ENCODE results near the gene DAPK3.
"Not testable (repeated sequence)": the region's sequence is repeated elsewhere in the genome, so short reads cannot be mapped to it uniquely, and the experiment has no call there.

DAPK3 gene

GRCh38 chr19:3970808-3971598 lies at the start of gene DAPK3:
DAPK3 (minus strand) TSS chr19:3971099; CDS start chr19:3969735, 1,364 bp downstream.
- DNase-seq (ENCODE audit: low read depth, low spot score) = peak; percentile 93

- no peak for DNase-seq (ENCODE audit: low read depth, low spot score)
Observed at GRCh38 chr19:4019578-4019977, 48.7 kb upstream of the DAPK3 start.

- no peak for DNase-seq (ENCODE audit: low read depth, low spot score)
Observed at GRCh38 chr19:4018775-4019504, 48.0 kb upstream of the DAPK3 start.

GRCh38 chr19:4018140-4018613 lies 47.3 kb upstream of the DAPK3 start:
- no peak for DNase-seq (ENCODE audit: low read depth, low spot score)

- no peak for DNase-seq (ENCODE audit: low read depth, low spot score)
Observed at GRCh38 chr19:4016903-4017638, 46.2 kb upstream of the DAPK3 start.

- no peak for DNase-seq (ENCODE audit: low read depth, low spot score)
Observed at GRCh38 chr19:4016486-4016885, 45.6 kb upstream of the DAPK3 start.

GRCh38 chr19:4015705-4016402 lies 45.0 kb upstream of the DAPK3 start:
- DNase-seq (ENCODE audit: low read depth, low spot score) = no peak

- DNase-seq (ENCODE audit: low read depth, low spot score) = no peak
Observed at GRCh38 chr19:4014541-4015491, 43.9 kb upstream of the DAPK3 start.

- DNase-seq (ENCODE audit: low read depth, low spot score) = no peak
Observed at GRCh38 chr19:4013886-4014540, 43.1 kb upstream of the DAPK3 start.

GRCh38 chr19:4012975-4013634 lies 42.2 kb upstream of the DAPK3 start:
- DNase-seq (ENCODE audit: low read depth, low spot score) = no peak

- no peak for DNase-seq (ENCODE audit: low read depth, low spot score)
Observed at GRCh38 chr19:4012092-4012974, 41.4 kb upstream of the DAPK3 start.

GRCh38 chr19:4011430-4011829 lies 40.5 kb upstream of the DAPK3 start:
- DNase-seq (ENCODE audit: low read depth, low spot score) = not testable (repeated sequence)

GRCh38 chr19:4010808-4011110 lies 39.9 kb upstream of the DAPK3 start:
- no peak for DNase-seq (ENCODE audit: low read depth, low spot score)

GRCh38 chr19:4009990-4010807 lies 39.3 kb upstream of the DAPK3 start:
- no peak for DNase-seq (ENCODE audit: low read depth, low spot score)

GRCh38 chr19:4007836-4008539 lies 37.1 kb upstream of the DAPK3 start:
- DNase-seq (ENCODE audit: low read depth, low spot score) = no peak

- peak; percentile 88 for DNase-seq (ENCODE audit: low read depth, low spot score)
Observed at GRCh38 chr19:4007021-4007835, 36.3 kb upstream of the DAPK3 start, which contains the start of gene PIAS4. PIAS4 (plus strand) TSS chr19:4007736; CDS start chr19:4007761, 25 bp downstream.

Measured in smooth muscle cell of the brain vasculature (primary cell).